AG04449 (cell line): ENCODE data around the gene DISP3.

Experiments
- CTCF ChIA-PET: fragments of 350-600 bp; formaldehyde crosslinking; extraction: SDS; loops from one replicate; lab custom pipeline; 2021; ENCODE audit warnings: antibody characterized with exemption; lab: Yijun Ruan, JAX
- POLR2A ChIA-PET: fragments of 400-600, 350-600 bp; formaldehyde crosslinking; extraction: SDS; loops from one replicate; lab custom pipeline; 2020; ENCODE audit warnings: antibody characterized with exemption, inconsistent platforms; lab: Yijun Ruan, JAX
- DNase-seq: peaks from one replicate; pipeline ENCODE4 v3.0.0-alpha.2; 2010; ENCODE audit warnings: low read depth, low spot score
- H3K4me3 ChIP-seq: 2 replicates; pipeline ENCODE4 v1.5.1; 2011; ENCODE audit warnings: low read depth, mild to moderate bottlenecking, control low read depth, low read length
- CTCF ChIP-seq: IDR thresholded peaks from one replicate; pipeline ENCODE4 v1.5.1; 2011; ENCODE audit warnings: mild to moderate bottlenecking, moderate library complexity, low read length, control low read depth, inconsistent platforms; ENCODE audit not compliant: insufficient read depth; ENCODE audit errors: missing control alignments

Gene DISP3

GRCh38 chr1:11531314-11531870, 52.4 kb downstream of the DISP3 start:
- no peak for DNase-seq
- ChIA-PET CTCF (no interaction called here), POLR2A (no interaction called here)
- H3K4me3 ChIP-seq, result no peak overlapping the region
- no peak for TF ChIP-seq CTCF

GRCh38 chr1:11531943-11532342, 53.0 kb downstream of the DISP3 start:
- DNase-seq, result no peak
- no peak overlapping the region for H3K4me3 ChIP-seq
- ChIA-PET POLR2A (no interaction called here), CTCF (no interaction called here)
- TF ChIP-seq CTCF, result no peak

- TF ChIP-seq CTCF, result no peak
- DNase-seq, result no peak
- ChIA-PET CTCF (no interaction called here), POLR2A (no interaction called here)
- H3K4me3 ChIP-seq, result no peak overlapping the region
Measured at GRCh38 chr1:11533790-11534787, 55.1 kb downstream of the DISP3 start.

- CTCF ChIA-PET, result no interaction called here
Measured at GRCh38 chr1:11534846-11535245, 55.9 kb downstream of the DISP3 start.

GRCh38 chr1:11535316-11535715, 56.4 kb downstream of the DISP3 start:
- no peak overlapping the region for H3K4me3 ChIP-seq
- no peak for TF ChIP-seq CTCF
- DNase-seq, result no peak
- CTCF ChIA-PET, result interaction anchor here (0.5 kb wide), 1 partner anchor 249 kb away, joined by 3 read pairs; no protein-coding TSS in a partner anchor
- POLR2A ChIA-PET, result no interaction called here

More at GRCh38 chr1:11534846-11535245, 55.9 kb downstream of the DISP3 start:
- no peak overlapping the region for H3K4me3 ChIP-seq
- no peak for DNase-seq
- no peak for TF ChIP-seq CTCF
- POLR2A ChIA-PET, result no interaction called here
